SK-N-SH (cell line): ENCODE data around the gene RFLNA. TPM values are rescaled to one million over a fixed set of nuclear protein-coding genes. Genes with fewer than 3 reads are reported as not detected.

Experiments
- CTCF ChIA-PET: fragments of 300-600, 350-600 bp; formaldehyde crosslinking; extraction: SDS; loops from one replicate; lab custom pipeline; 2021; lab: Yijun Ruan, JAX
- POLR2A ChIA-PET: fragments of 350-600 bp; sonication (Branson Sonifier 250); formaldehyde crosslinking; extraction: SDS; loops from one replicate; lab custom pipeline; 2020; ENCODE audit warnings: antibody characterized with exemption, inconsistent platforms; lab: Yijun Ruan, JAX
- DNase-seq: peaks from one replicate; pipeline ENCODE4 v3.0.0; 2012
- H2AFZ ChIP-seq: fragments of 200-600 bp; sonication (generic); 2 replicates; pipeline ENCODE4 v1.8.1; 2016; ENCODE audit warnings: antibody characterized with exemption, mild to moderate bottlenecking, low read depth
- H3F3A ChIP-seq: fragments of 200-600 bp; sonication (generic); replicated peaks from 2 replicates; pipeline ENCODE3; 2016; ENCODE audit warnings: antibody characterized with exemption, mild to moderate bottlenecking; ENCODE audit not compliant: insufficient read depth
- H3K27ac ChIP-seq, 2 experiments: fragments of 200-500 bp in 1 of 2; fragments of 200-600 bp in 1 of 2; sonication (Bioruptor generic) in 1 of 2; sonication (generic), shearing (Covaris generic) in 1 of 2; 2 replicates each; pipeline versions ENCODE4 v1.5.1 to v1.6.1; 2014 to 2016; ENCODE audit warnings: low read depth in 2 of 2, inconsistent platforms in 1 of 2, low read length in 1 of 2, mild to moderate bottlenecking in 1 of 2, mixed read lengths in 1 of 2
- H3K27me3 ChIP-seq: fragments of 200-600 bp; sonication (generic), shearing (Covaris generic); 2 replicates; pipeline ENCODE4 v1.6.1; 2016; ENCODE audit warnings: mixed run types; ENCODE audit not compliant: insufficient read depth
- H3K36me3 ChIP-seq, 2 experiments: fragments of 200-500 bp in 1 of 2; fragments of 200-600 bp in 1 of 2; sonication (Bioruptor generic) in 1 of 2; sonication (generic) in 1 of 2; replicated peaks in 1 of 2; 2 replicates each; pipeline versions ENCODE3 to v1.5.1; 2014 to 2016; ENCODE audit warnings: low read length in 1 of 2, mild to moderate bottlenecking in 1 of 2; ENCODE audit not compliant: insufficient read depth in 2 of 2, control insufficient read depth in 1 of 2
- H3K4me1 ChIP-seq, 2 experiments: fragments of 200-500 bp in 1 of 2; fragments of 200-600 bp in 1 of 2; sonication (Bioruptor generic) in 1 of 2; sonication (generic), shearing (Covaris generic) in 1 of 2; 2 replicates each; pipeline versions ENCODE4 v1.5.1 to v1.6.1; 2014 to 2016; ENCODE audit warnings: low read depth in 1 of 2, low read length in 1 of 2, mixed run types in 1 of 2; ENCODE audit not compliant: insufficient read depth in 2 of 2, control insufficient read depth in 1 of 2
- H3K4me2 ChIP-seq: fragments of 200-600 bp; sonication (generic), shearing (Covaris generic); 2 replicates; pipeline ENCODE4 v1.6.1; 2017; ENCODE audit warnings: mixed run types
- H3K4me3 ChIP-seq, 2 experiments: fragments of 200-500 bp in 1 of 2; fragments of 200-600 bp in 1 of 2; sonication (Bioruptor generic) in 1 of 2; sonication (generic), shearing (Covaris generic) in 1 of 2; 2 replicates each; pipeline versions ENCODE4 v1.5.1 to v1.8.1; 2014 to 2016; ENCODE audit warnings: low read depth in 2 of 2, inconsistent platforms in 1 of 2, low read length in 1 of 2, mild to moderate bottlenecking in 1 of 2, mixed read lengths in 1 of 2, moderate library complexity in 1 of 2
- H3K79me2 ChIP-seq: fragments of 200-600 bp; sonication (generic); 2 replicates; pipeline ENCODE4 v1.8.1; 2017; ENCODE audit warnings: mild to moderate bottlenecking; ENCODE audit not compliant: insufficient read depth
- H3K9ac ChIP-seq: fragments of 200-600 bp; sonication (generic); 2 replicates; pipeline ENCODE4 v1.6.1; 2017; ENCODE audit warnings: mixed run types
- H3K9me2 ChIP-seq: fragments of 200-600 bp; sonication (generic); 2 replicates; pipeline ENCODE4 v1.6.1; 2017; ENCODE audit warnings: mixed run types
- H3K9me3 ChIP-seq: fragments of 200-600 bp; sonication (generic); 2 replicates; pipeline ENCODE4 v1.6.1; 2017; ENCODE audit warnings: mixed run types, mild to moderate bottlenecking, moderate library complexity
- H4K20me1 ChIP-seq: fragments of 200-600 bp; sonication (generic); 2 replicates; pipeline ENCODE4 v1.6.1; 2017; ENCODE audit warnings: mild to moderate bottlenecking, mixed run types; ENCODE audit not compliant: insufficient read depth
- CHD2 ChIP-seq: fragments of 150-350 bp; IDR thresholded peaks from 2 replicates; pipeline ENCODE4 v1.6.1; 2018; ENCODE audit warnings: low read length; ENCODE audit not compliant: partially characterized antibody
- CTCF ChIP-seq: fragments of 200-600 bp; sonication (generic); IDR thresholded peaks from 2 replicates; pipeline ENCODE4 v1.6.1; 2017; ENCODE audit warnings: antibody characterized with exemption, mild to moderate bottlenecking, moderate library complexity
- ELF1 ChIP-seq: IDR thresholded peaks from 2 replicates; pipeline ENCODE4 v1.4.0; 2012
- EP300 ChIP-seq, 2 experiments: IDR thresholded peaks; 2 replicates each; pipeline versions ENCODE4 v1.4.0 to v1.6.1; 2012; ENCODE audit warnings: borderline replicate concordance in 1 of 2, low read depth in 1 of 2, low read length in 1 of 2
- FOXJ3 ChIP-seq: sonication (generic); formaldehyde crosslinking; IDR thresholded peaks from 2 replicates; pipeline ENCODE4 v1.5.1; 2020; ENCODE audit warnings: mild to moderate bottlenecking, missing genetic modification reagents
- FOXM1 ChIP-seq: IDR thresholded peaks from 2 replicates; pipeline ENCODE4 v1.4.0; 2012; ENCODE audit warnings: low read depth, mild to moderate bottlenecking
- GABPA ChIP-seq: IDR thresholded peaks from 2 replicates; pipeline ENCODE4 v1.4.0; 2012; ENCODE audit warnings: low read depth, mild to moderate bottlenecking
- GATA2 ChIP-seq: sonication (generic); formaldehyde crosslinking; IDR thresholded peaks from 2 replicates; pipeline ENCODE4 v1.5.0; 2020; ENCODE audit warnings: mild to moderate bottlenecking, missing genetic modification reagents
- JUND ChIP-seq: IDR thresholded peaks from 2 replicates; pipeline ENCODE4 v1.4.0; 2012
- MEF2A ChIP-seq: IDR thresholded peaks from 2 replicates; pipeline ENCODE4 v1.4.0; 2012; ENCODE audit warnings: low read depth, borderline replicate concordance
- NFIC ChIP-seq: IDR thresholded peaks from 2 replicates; pipeline ENCODE4 v1.4.0; 2012; ENCODE audit warnings: borderline replicate concordance
- PBX3 ChIP-seq: IDR thresholded peaks from 2 replicates; pipeline ENCODE4; 2012
- REST ChIP-seq: IDR thresholded peaks from 2 replicates; pipeline ENCODE4 v1.6.1; 2012; ENCODE audit warnings: mild to moderate bottlenecking, low read depth, low read length, moderate library complexity
- RFX5 ChIP-seq: IDR thresholded peaks from 2 replicates; pipeline ENCODE4 v1.6.1; 2012; ENCODE audit warnings: mild to moderate bottlenecking, improper control_type of control experiment, low read length
- RXRA ChIP-seq: IDR thresholded peaks from 2 replicates; pipeline ENCODE4 v1.4.0; 2012; ENCODE audit warnings: low read depth, mild to moderate bottlenecking, borderline replicate concordance
- SMC3 ChIP-seq: IDR thresholded peaks from 2 replicates; pipeline ENCODE4 v1.6.1; 2012; ENCODE audit warnings: low read depth, low read length, improper control_type of control experiment
- TAF1 ChIP-seq: IDR thresholded peaks from 2 replicates; pipeline ENCODE4 v1.6.1; 2012; ENCODE audit warnings: low read depth, mild to moderate bottlenecking, low read length, moderate library complexity, borderline replicate concordance
- TEAD4 ChIP-seq: IDR thresholded peaks from 2 replicates; pipeline ENCODE4 v1.4.0; 2012; ENCODE audit warnings: mild to moderate bottlenecking, borderline replicate concordance; ENCODE audit not compliant: insufficient read depth
- WGBS: methylation state at CpG from one replicate; pipeline ENCODE4 v1.1.6; 2017; ENCODE audit warnings: low lambda C conversion rate; 5-methylcytosine and 5-hydroxymethylcytosine counted together
- polyA plus RNA-seq, 3 experiments: library from polyadenylated mRNA; depleted of rRNA; stranded (reverse); fragments of >200 nt; gene quantifications; 2 replicates each; pipeline ENCODE4 v1.2.3, GENCODE V29; 2012
- TF ChIP-seq, protein P1 (sequence below): fragments of 150-350 bp; IDR thresholded peaks from 2 replicates; pipeline ENCODE4 v1.6.1; 2016; ENCODE audit warnings: mild to moderate bottlenecking, low read depth, low read length

Gene RFLNA
- polyA plus RNA-seq, 1 of the 3 experiments (the other 2 are of a cell fraction) = 0.10 TPM

DNA sequence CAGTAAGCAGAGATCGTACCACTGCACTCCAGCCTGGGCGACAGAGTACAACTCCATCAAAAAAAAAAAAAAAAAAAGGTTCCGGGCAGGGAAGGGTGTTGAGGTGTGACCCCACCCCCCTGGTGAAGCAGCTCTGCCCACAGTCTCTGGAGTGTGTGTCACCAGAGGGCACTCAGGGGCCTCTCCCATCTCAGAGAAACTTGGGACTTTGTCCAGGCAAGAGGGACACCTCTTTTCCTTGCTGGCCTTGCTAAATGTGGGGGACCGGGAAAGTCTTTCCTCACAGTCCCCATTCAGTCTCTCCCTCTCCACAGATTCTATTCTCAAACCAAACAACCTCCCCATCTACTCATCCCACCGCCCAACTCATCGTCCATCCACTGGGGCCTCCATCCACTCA is 43.6 kb downstream of the RFLNA start:
- H3K4me3 ChIP-seq = no peak overlapping the region
- no peaks in the 10 kb centered on the region for H3K9me3 ChIP-seq
- CTCF ChIA-PET = interaction anchor here (1.2 to 1.5 kb wide), 2 partner anchors 11 to 17 kb away, joined by 3 read pairs; no protein-coding TSS in a partner anchor
- WGBS = 97% methylated on average over 6 of the region's 6 CpGs
- no peaks in the 10 kb centered on the region for H3K27me3 ChIP-seq
- peaks cover 44 to 60% of the 10 kb centered on the region in 2 experiments for H3K36me3 ChIP-seq
- POLR2A ChIA-PET = no interaction called here
- H3K9me2 ChIP-seq = no peaks in the 10 kb centered on the region
- no peak overlapping the region for H3K9ac ChIP-seq
- no peaks in the 10 kb centered on the region for H3K4me1 ChIP-seq
- DNase-seq = no peak
- H4K20me1 ChIP-seq = peaks cover 51% of the 10 kb centered on the region; the same call in 1 of the 2 replicates
- no peak for TF ChIP-seq PBX3
- TF ChIP-seq GATA2 (CRISPR knock-in tag) = no peak
- TF ChIP-seq FOXJ3 = no peak
- no peak for TF ChIP-seq TAF1
- no peak for TF ChIP-seq ELF1
- TF ChIP-seq FOXM1 = no peak
- TF ChIP-seq MEF2A = no peak
- no peak for TF ChIP-seq CTCF
- TF ChIP-seq TEAD4 = no peak
- no peak for TF ChIP-seq RFX5
- TF ChIP-seq SMC3 = no peak
- no peak for TF ChIP-seq GABPA
- no peak for TF ChIP-seq JUND
- H2AFZ ChIP-seq = no peak overlapping the region
- no peak overlapping the region for H3K4me2 ChIP-seq
- H3F3A ChIP-seq = peaks cover 4% of the 10 kb centered on the region
- peaks cover 23% of the 10 kb centered on the region; the same call in 1 of the 2 replicates for H3K79me2 ChIP-seq
- H3K27ac ChIP-seq = no peak overlapping the region

DNA sequence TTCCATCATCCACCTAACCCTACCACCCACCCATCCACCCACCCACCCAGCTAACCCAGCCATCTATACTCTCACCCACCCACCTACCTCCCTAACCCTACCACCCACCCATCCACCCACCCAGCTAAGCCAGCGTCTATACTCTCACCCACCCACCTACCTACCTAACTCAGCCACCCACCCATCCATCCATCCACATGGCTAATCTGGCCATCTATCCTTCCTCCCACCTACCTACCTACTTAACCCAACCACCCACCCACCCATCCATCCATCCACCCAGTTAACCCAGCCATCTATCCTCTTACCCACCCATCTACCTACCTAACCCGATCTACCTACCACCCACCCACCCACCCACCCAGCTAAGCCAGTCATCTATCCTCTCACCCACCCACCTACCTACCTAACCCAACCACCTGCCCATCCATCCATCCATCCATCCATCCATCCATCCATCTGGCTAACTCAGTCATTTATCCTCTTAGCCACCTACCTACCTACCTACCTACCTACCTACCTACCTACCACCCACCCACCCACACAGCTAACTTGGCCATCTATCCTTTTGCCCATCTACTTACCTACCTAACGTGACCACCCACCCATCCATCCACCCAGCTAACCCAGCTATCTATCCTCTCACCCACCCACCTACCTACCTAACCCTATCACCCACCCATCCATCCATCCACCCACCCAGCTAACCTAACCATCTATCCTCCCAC is 44.1 kb downstream of the RFLNA start:
- Histone ChIP-seq H4K20me1 (peaks cover 53% of the 10 kb centered on the region; the same call in 1 of the 2 replicates), H3K27me3 (no peaks in the 10 kb centered on the region), H2AFZ (no peak overlapping the region), H3K27ac (no peak overlapping the region), H3K4me3 (no peak overlapping the region), H3F3A (peaks cover 3% of the 10 kb centered on the region), H3K79me2 (peaks cover 27% of the 10 kb centered on the region; the same call in 1 of the 2 replicates), H3K9me2 (no peaks in the 10 kb centered on the region), H3K9me3 (no peaks in the 10 kb centered on the region), H3K36me3 (peaks cover 46 to 63% of the 10 kb centered on the region in 2 experiments), H3K9ac (no peak overlapping the region), H3K4me2 (no peak overlapping the region), H3K4me1 (no peaks in the 10 kb centered on the region)
- DNase-seq = no peak
- 97% methylated on average over 3 of the region's 3 CpGs for WGBS
- POLR2A ChIA-PET = no interaction called here
- CTCF ChIA-PET = interaction anchor here (1.2 to 1.5 kb wide), 2 partner anchors 12 to 18 kb away, joined by 3 read pairs; no protein-coding TSS in a partner anchor
- TF ChIP-seq REST = no peak
- TF ChIP-seq TAF1 = no peak
- no peak for TF ChIP-seq EP300 (IDR thresholded peaks at IDR 0.05; ENCODE audit: borderline replicate concordance in 1 of 2, low read depth in 1 of 2, low read length in 1 of 2)
- TF ChIP-seq, protein P1, sequence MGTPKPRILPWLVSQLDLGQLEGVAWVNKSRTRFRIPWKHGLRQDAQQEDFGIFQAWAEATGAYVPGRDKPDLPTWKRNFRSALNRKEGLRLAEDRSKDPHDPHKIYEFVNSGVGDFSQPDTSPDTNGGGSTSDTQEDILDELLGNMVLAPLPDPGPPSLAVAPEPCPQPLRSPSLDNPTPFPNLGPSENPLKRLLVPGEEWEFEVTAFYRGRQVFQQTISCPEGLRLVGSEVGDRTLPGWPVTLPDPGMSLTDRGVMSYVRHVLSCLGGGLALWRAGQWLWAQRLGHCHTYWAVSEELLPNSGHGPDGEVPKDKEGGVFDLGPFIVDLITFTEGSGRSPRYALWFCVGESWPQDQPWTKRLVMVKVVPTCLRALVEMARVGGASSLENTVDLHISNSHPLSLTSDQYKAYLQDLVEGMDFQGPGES = no peak
- TF ChIP-seq RXRA = no peak
- no peak for TF ChIP-seq CHD2
- no peak for TF ChIP-seq NFIC
